Measurements from ENCODE around the gene KLHL12.
"Not testable (repeated sequence)": the region's sequence is repeated elsewhere in the genome, so short reads cannot be mapped to it uniquely, and the experiment has no call there.

Gene KLHL12

DNA sequence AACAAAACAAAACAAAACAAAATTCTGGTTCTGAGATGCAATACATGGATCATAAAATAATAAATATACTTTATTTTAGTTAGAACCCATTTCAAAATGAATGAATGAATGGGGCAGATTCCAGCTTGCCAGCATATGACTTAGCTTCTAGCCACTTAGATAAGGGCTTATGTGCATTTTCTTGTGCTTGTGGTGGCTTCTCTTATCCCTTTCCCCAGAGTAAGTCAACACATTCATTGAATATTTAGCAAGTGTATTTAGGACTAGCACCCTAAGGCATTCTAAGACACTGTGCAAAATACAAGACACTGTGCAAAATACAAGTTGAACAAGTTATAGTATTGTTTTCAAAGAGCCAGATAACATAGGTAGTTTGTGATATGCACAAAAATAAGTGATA is 26.4 kb upstream of the KLHL12 start:
- no peak for DNase-seq (ENCODE audit: low read depth, low spot score)
- no peak overlapping the region for H3K4me3 ChIP-seq (ENCODE audit: low read length)

DNA sequence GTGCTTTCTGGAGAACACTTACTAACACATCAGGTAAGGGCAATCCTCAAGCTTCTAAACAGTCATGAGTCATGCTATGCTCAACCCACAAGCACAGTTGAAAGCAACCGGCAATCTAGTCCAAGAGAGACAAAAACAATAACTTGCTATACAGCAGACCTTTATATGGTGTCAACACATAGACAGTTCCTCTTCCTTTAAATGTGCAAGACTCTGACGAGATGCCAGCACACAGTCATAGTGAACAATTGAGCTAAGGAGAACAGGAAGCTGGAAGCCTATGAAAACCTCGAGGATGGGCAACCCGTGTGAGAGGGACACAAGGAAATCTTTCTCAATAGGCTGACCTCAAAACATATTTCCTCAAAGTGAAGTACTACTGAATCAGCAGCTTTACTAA is 25.8 kb upstream of the KLHL12 start:
- no peak overlapping the region for H3K4me3 ChIP-seq (ENCODE audit: low read length)
- DNase-seq (ENCODE audit: low read depth, low spot score) = no peak

DNA sequence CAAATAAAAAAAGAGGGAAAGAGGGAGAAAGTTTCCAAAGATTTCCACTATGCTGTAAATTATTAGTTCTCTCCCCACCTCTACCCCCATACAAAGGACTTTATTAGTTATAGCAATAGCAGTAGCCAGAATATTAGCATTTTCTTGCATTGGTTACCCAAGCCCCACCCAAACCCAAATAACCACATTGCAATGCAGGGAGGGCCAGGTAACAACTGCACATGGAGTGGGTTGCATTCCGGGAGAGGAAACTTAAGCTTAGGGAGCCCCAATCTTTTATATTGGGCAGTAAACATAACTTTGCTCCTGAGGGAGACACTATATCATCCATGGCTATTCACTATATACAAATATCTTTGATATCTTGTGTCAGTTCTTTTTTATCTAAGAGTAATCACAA is 25.1 kb upstream of the KLHL12 start:
- no peak for DNase-seq (ENCODE audit: low read depth, low spot score)
- no peak overlapping the region for H3K4me3 ChIP-seq (ENCODE audit: low read length)

DNA sequence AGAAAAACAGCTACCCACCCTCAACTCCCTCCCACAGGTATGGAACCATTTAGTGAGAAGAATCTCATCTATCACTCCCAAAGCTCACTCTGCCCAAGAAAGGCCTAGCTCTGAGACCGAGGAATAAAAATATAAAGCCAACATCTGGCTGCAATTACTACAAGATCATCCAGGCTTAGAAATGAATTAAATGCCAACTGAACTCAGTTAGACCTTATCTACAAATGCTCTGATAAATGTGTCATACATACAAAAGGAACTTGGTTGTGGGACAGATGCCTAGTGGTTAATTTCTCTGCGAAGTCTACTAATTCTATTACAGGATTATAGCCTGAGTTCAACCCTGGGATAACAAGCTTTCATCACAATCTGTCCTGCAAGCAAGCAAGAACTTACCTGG is 24.4 kb upstream of the KLHL12 start:
- no peak for DNase-seq (ENCODE audit: low read depth, low spot score)
- H3K4me3 ChIP-seq (ENCODE audit: low read length) = no peak overlapping the region

DNA sequence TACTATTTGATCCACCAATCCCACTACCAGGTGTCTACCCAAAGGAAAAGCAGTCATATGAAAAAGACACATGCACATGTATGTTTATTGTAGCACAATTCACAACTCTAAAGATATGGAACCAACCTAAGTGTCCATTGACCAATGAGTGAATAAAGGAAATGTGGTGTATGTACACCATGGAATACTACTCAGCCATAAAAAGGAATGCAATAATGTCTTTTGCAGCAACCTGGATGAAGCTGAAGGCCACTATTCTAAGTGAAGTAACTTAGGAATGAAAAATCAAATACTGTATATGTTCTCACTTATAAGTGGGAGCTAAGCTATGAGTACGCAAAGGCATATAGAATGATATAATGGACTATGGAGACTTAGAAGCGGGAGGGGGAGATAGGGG is 18.4 kb upstream of the KLHL12 start:
- no peak for DNase-seq (ENCODE audit: low read depth, low spot score)
- no peak overlapping the region for H3K4me3 ChIP-seq (ENCODE audit: low read length)

DNA sequence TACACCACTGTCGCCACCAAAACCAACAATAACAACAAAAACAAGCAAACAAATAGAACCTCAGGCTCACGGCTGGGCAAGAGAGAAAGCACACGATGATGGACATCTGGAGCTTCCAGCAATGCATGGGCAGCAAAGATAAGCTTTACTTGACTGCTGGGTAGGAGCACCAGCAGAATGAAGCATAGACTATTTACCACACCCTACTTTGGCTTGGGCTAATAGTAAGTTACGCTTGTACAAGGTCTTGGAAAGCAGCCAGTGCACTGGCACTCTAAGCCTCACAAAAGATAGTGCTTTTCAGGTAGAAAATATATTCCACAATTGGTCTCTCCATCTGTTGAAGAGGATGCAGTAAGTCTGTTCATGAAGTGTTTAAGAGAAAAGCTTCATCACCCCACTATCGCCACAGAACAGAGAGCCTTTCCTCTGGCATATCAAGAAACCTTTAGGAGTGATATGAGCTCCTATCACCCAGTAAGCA is 17.4 kb upstream of the KLHL12 start:
- DNase-seq (ENCODE audit: low read depth, low spot score) = no peak
- no peak overlapping the region for H3K4me3 ChIP-seq (ENCODE audit: low read length)

DNA sequence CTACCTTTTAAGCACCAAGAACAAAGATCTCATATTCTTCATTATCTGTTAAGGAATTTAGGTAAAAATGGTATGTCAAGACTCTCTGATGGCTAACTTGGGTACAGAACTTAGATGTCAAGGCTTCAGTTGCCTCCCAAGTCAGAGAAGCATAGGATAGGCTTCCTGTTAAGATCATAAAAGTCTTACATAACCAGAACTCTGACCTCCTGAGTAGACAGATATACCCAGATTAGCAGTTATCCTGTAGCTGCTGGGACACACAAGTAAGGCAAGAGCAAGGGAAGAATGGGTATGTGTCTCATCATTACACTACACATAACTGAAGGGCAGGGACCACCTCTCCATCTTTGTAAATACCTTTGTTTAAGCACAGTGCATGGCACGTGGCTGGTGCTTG is 15.4 kb upstream of the KLHL12 start:
- no peak overlapping the region for H3K4me3 ChIP-seq (ENCODE audit: low read length)
- DNase-seq (ENCODE audit: low read depth, low spot score) = no peak

DNA sequence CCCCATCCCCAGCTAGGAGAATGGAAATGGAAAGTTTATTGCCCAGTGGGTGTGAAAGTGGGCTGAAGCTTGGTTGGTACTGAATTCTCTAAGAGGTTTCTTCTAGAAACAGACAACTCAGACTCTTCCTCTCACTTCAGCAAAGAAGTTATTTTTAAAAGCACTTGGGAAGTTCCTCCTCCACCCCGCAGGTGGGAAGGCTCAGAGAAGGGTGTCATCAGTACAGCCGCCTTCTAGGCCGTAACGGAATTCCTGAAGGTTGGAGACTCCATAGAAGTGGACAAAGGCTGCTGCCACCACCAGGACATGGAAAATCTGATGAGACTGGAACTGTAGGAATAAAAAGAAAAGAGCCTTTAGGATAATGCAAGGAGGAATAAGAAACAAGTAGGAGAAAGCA is 14.3 kb upstream of the KLHL12 start:
- no peak for DNase-seq (ENCODE audit: low read depth, low spot score)
- H3K4me3 ChIP-seq (ENCODE audit: low read length) = no peak overlapping the region

DNA sequence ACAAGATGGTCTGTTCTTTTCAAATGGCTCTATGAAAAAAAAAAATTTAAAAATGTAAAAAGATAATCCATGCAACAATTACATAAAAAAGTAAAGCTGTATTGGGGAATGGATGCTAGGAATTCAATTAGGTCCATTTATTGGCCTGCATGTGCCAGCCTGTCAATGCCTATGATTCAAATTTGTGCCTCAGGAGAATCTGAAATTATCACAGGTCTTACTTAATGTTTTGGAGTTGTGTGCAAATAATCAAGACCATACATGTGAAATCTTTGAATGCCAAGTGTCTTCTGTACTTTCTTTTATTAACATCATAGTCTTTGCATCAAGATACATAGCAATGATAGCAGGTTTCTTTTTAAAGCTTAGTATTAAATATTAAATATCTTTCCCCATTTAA is 13.5 kb upstream of the KLHL12 start:
- DNase-seq (ENCODE audit: low read depth, low spot score) = no peak
- H3K4me3 ChIP-seq (ENCODE audit: low read length) = no peak overlapping the region

DNA sequence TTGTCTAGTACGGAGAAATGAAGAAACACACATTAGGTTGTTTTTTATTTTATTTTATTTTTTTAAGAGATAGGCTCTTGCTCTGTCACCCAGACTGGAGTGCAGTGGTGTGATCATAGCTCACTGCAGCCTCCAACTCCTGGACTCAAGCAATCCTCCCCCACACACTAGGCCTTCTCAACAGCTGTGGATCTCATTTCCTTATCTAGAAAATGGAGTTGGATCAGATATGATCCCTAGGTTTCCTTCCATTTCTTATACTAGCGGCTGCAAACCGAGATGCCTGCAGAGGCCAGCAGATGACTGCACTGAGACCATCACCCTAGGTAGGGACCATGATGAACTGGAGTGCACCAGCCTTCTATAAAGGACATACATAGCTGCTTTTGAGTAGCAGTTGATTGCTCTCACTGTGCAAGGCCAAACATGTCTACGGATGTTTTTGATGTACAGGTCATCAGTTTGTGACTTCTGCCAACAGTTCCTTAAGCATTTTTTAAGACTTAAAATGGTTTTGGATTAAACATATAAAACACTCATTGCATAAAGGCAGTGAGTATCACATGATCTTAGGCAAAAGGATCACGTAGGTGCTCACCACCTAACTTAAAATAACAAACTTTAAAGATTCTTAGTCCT is 11.4 kb upstream of the KLHL12 start:
- H3K4me3 ChIP-seq (ENCODE audit: low read length) = no peak overlapping the region
- DNase-seq (ENCODE audit: low read depth, low spot score) = no peak

DNA sequence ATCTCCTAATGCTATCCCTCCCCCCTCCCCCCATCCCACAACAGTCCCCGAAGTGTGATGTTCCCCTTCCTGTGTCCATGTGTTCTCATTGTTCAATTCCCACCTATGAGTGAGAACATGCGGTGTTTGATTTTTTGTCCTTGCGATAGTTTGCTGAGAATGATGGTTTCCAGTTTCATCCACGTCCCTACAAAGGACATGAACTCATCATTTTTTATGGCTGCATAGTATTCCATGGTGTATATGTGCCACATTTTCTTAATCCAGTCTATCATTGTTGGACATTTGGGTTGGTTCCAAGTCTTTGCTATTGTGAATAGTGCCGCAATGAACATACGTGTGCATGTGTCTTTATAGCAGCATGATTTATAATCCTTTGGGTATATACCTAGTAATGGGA is 9.4 kb upstream of the KLHL12 start:
- not testable (repeated sequence) for DNase-seq (ENCODE audit: low read depth, low spot score); H3K4me3 ChIP-seq (ENCODE audit: low read length)

DNA sequence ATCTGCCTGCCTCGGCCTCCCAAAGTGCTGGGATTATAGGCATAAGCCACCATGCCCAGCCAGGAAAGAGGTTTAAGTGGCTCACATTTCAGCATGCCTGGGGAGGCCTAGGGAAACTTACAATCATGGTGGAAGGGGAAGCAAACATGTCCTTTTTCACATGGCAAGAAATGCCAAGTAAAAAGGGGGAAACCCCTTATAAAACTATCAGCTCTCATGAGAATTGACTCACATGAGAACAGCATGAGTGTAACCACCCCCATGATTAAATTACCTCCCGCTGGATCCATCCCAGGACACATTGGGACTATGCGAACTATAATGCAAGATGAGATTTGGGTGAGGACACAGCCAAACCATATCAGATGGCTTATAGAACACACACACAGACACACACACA is 8.8 kb upstream of the KLHL12 start:
- H3K4me3 ChIP-seq (ENCODE audit: low read length) = no peak overlapping the region
- no peak for DNase-seq (ENCODE audit: low read depth, low spot score)

DNA sequence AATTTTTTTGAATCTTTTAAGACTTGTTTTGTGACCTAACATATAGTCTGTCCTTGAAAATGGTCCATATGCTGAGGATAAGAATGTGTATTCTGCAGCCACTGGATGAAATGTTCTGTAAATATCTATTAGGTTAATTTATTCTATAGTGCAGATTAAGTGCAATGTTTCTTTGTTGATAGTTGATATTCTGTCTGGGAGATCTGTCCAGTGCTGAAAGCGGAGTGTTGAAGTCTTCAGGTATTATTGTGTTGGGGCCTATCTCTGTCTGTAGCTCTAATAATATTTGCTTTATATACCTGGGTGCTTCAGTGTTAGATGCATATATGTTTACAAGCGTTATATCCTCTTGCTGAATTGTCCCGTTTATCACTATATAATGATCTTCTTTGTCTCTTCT is 7.7 kb upstream of the KLHL12 start:
- no peak overlapping the region for H3K4me3 ChIP-seq (ENCODE audit: low read length)
- no peak for DNase-seq (ENCODE audit: low read depth, low spot score)

DNA sequence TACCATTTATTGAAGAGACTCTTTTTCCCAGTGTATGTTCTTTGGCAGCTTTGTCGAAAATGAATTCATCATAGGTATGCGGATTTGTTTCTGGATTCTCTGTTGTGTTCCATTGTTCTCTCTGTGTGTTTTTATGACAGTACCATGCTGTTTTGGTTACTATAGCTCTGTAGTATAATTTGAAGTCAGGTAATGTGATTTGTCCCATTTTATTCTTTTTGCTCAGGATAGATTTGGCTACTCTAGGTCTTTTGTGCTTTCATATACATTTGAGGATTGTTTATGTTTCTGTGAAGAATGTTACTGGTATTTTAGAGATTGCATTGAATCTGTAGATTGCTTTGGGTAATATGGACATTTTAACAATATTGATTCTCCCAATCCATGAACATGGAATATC is 5.4 kb upstream of the KLHL12 start:
- no peak overlapping the region for H3K4me3 ChIP-seq (ENCODE audit: low read length)
- DNase-seq (ENCODE audit: low read depth, low spot score) = no peak

DNA sequence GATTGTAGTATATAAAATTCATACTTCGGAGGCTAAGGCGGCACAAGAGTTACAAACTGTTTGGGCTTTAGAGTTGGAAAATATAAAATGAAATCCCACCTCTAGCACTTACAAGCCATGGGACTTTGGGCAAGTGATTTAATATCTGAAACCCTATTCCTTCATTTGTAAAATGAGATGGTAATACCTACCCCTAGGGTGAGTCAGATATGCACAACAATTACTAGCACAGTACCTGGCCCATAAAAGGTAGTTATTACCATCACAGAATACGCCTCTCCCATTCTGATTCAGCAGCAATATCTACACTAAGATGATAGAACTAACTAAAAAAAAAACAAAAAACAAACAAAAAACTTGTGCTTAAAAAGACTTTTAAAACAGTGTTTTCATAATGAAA is 3.5 kb downstream of the KLHL12 start:
- no peak overlapping the region for H3K4me3 ChIP-seq (ENCODE audit: low read length)
- DNase-seq (ENCODE audit: low read depth, low spot score) = no peak

DNA sequence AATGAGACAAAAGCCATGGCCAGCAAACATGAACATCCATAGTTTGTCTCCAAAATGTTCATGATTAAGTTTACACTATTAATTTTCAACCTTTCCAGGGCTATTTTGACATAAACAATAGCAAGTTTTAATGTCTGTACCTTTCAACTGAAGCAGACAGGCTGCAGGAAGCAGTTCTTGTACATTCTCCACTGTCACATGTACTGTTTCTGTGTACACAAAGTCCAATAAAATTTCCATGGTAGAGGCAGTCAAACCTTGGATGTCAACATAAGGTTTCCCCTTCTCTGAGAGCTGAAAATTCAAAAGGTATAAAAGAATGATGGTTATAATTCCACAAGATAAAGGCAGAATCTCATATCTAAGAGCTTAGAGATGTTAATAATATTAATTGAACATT is 7.4 kb downstream of the KLHL12 start:
- H3K4me3 ChIP-seq (ENCODE audit: low read length) = no peak overlapping the region
- no peak for DNase-seq (ENCODE audit: low read depth, low spot score)

DNA sequence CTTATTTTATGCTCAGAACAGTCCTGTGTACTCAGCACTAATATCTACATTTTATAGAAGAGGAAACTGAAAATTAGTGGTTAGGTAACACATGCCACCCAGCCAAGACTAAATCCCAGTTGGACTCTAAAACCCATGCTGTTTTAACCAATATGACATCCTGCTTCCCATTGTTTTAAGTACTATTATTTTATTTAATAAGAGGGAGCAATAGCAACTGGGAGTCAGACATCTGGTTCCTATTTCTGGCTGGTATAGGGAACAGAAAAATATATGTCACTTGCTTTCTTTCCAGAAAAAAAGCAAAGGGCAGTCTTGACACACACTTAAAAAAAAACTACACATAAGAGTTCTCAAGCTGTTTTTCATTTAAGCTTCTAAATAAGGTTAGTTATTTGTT is 11.9 kb downstream of the KLHL12 start:
- no peak for DNase-seq (ENCODE audit: low read depth, low spot score)
- no peak overlapping the region for H3K4me3 ChIP-seq (ENCODE audit: low read length)

DNA sequence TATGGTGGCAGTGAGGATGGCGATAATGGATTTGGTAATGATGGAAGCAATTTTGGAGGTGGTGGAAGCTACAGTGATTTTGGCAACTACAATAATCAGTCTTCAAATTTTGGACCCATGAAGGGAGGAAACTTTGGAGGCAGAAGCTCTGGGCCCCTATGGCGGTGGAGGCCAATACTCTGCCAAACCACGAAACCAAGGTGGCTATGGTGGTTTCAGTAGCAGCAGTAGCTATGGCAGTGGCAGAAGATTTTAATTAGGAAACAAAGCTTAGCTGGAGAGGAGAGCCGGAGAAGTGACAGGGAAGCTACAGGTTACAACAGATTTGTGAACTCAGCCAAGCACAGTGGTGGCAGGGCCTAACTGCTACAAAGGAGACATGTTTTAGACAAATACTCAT is 14.6 kb downstream of the KLHL12 start:
- H3K4me3 ChIP-seq (ENCODE audit: low read length); DNase-seq (ENCODE audit: low read depth, low spot score): not testable (repeated sequence)

DNA sequence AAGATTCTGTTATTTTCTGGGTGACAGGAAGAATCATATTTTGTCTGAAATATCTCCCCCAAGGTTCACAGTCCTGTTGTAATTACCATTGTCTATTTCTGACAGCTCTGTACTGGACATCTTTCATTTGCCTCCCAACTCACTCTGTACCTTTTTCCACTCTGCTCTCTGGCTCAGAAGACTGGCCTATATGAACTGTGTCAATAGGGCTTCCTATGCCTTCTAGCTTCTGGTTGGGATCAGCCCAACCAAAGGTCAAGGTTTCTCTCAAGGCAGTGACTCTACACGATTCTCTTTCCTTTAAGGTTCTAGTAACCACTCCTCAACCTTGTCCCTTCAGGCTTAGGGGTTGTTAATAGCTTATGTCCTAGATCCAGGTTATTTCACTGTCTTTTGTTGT is 17.5 kb downstream of the KLHL12 start:
- H3K4me3 ChIP-seq (ENCODE audit: low read length) = no peak overlapping the region
- no peak for DNase-seq (ENCODE audit: low read depth, low spot score)

DNA sequence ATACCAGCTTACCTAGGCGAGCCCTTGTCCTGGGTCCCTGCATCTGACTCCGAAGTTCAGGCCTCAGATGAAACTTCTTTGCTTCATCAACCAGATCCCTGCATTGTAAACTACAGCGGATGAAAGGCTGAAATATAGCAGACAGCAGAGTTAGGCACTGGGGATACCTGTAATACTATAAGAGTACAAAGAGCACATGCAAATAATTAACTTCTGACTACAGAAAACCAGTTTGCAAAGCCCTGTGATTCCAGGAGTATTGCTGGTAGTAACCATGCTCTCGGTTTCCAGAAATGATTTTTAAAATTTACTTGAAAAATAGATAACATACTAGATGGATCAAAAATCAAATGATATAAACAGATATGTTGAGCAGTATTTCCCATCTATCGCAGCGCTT is 18.0 kb downstream of the KLHL12 start:
- no peak overlapping the region for H3K4me3 ChIP-seq (ENCODE audit: low read length)
- no peak for DNase-seq (ENCODE audit: low read depth, low spot score)

DNA sequence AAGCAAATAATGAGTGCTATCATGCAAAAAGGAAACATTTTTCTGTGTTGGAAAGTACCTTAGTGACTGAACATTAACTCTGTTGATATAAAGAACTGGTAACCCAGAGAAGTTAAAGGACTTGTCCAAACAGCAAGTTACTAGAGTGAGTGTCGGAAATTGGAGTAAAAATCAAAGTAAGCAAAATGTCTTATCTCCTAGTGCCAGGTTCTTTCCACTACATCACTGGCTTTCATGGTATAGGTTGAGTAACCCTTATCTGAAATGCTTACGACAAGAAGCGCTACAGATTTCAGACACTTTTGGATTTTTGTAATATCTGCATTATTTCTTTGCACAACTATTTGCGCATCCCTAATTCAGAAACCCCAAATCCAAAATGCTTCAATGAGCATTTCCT is 21.7 kb downstream of the KLHL12 start:
- no peak overlapping the region for H3K4me3 ChIP-seq (ENCODE audit: low read length)
- no peak for DNase-seq (ENCODE audit: low read depth, low spot score)

DNA sequence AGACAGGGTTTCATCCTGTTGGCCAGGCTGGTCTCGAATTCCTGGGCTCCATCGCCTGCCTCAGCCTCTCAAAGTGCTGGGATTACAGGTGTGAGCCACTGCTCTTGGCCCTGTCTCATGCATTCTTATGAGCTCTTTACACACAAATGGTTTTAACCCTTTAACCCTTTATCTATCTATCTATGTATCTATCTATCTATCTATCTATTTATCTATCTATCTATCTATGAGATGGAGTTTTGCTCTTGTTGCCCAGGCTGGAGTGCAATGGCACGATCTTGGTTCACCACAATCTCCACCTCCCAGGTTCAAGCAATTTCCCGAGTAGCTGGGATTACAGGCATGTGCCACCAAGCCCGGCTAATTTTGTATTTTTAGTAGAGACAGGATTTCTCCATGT is 23.2 kb downstream of the KLHL12 start:
- H3K4me3 ChIP-seq (ENCODE audit: low read length); DNase-seq (ENCODE audit: low read depth, low spot score): not testable (repeated sequence)

All from Jurkat, Clone E6-1 (cell line).